Neuronal stem cell (in vitro differentiated cells): ENCODE results near the gene PPP4R2.

Experiments
- DNase-seq: peaks from one replicate; pipeline ENCODE4 v3.0.0-alpha.2; 2013; ENCODE audit warnings: low spot score
- H2AFZ ChIP-seq: one replicate; pipeline ENCODE4 v1.6.1; 2013; ENCODE audit warnings: mild to moderate bottlenecking, low read length, inconsistent platforms
- H2AK5ac ChIP-seq: 2 replicates; pipeline ENCODE4 v1.6.1; 2013; ENCODE audit warnings: low read depth, mild to moderate bottlenecking, inconsistent platforms, low read length, moderate library complexity, mixed read lengths
- H2BK120ac ChIP-seq: 2 replicates; pipeline ENCODE4 v1.6.1; 2013; ENCODE audit warnings: low read depth, mild to moderate bottlenecking, inconsistent platforms, low read length, moderate library complexity, mixed read lengths
- H2BK12ac ChIP-seq: one replicate; pipeline ENCODE4 v1.6.1; 2013; ENCODE audit warnings: low read length, inconsistent platforms
- H2BK15ac ChIP-seq: 2 replicates; pipeline ENCODE4 v1.6.1; 2013; ENCODE audit warnings: mild to moderate bottlenecking, low read length, inconsistent platforms, mixed read lengths
- H2BK5ac ChIP-seq: one replicate; pipeline ENCODE4 v1.6.1; 2013; ENCODE audit warnings: inconsistent platforms, mild to moderate bottlenecking, low read length, moderate library complexity
- H3K14ac ChIP-seq: one replicate; pipeline ENCODE4 v1.6.1; 2013; ENCODE audit warnings: low read length, inconsistent platforms
- H3K18ac ChIP-seq: 2 replicates; pipeline ENCODE4 v1.6.1; 2013; ENCODE audit warnings: low read length, inconsistent platforms
- H3K23ac ChIP-seq: 2 replicates; pipeline ENCODE4 v1.6.1; 2013; ENCODE audit warnings: low read depth, mild to moderate bottlenecking, mixed read lengths, low read length, inconsistent platforms; ENCODE audit not compliant: poor library complexity
- H3K27ac ChIP-seq: replicated peaks from 3 replicates; pipeline ENCODE4 v1.5.1; 2013; ENCODE audit warnings: low read length, inconsistent platforms
- H3K27me3 ChIP-seq, 3 experiments: 2 replicates each; pipeline ENCODE4 v1.6.1; 2013; ENCODE audit warnings: low read length in 3 of 3, mild to moderate bottlenecking in 2 of 3, inconsistent platforms in 1 of 3, low read depth in 1 of 3, mixed read lengths in 1 of 3, moderate library complexity in 1 of 3; ENCODE audit not compliant: control insufficient read depth in 3 of 3, insufficient read depth in 3 of 3
- H3K36me3 ChIP-seq, 2 donors: replicated peaks in 1 of 2; 2 replicates each; pipeline ENCODE4 v1.6.1; 2013; ENCODE audit warnings: low read length in 2 of 2; ENCODE audit not compliant: control insufficient read depth in 2 of 2, insufficient read depth in 2 of 2
- H3K4ac ChIP-seq: 2 replicates; pipeline ENCODE4 v1.6.1; 2013; ENCODE audit warnings: inconsistent platforms, mild to moderate bottlenecking, low read length, moderate library complexity
- H3K4me1 ChIP-seq, 2 donors: 1 replicate in 1 of 2; 2 replicates in 1 of 2; pipeline ENCODE4 v1.6.1; 2013; ENCODE audit warnings: low read length in 2 of 2, low read depth in 1 of 2; ENCODE audit not compliant: control insufficient read depth in 2 of 2, insufficient read depth in 1 of 2
- H3K4me2 ChIP-seq: one replicate; pipeline ENCODE4 v1.6.1; 2013; ENCODE audit warnings: mild to moderate bottlenecking, low read length, inconsistent platforms; ENCODE audit not compliant: insufficient read depth, poor library complexity, severe bottlenecking
- H3K4me3 ChIP-seq, 2 donors: 2 replicates each; pipeline ENCODE4 v1.5.1; 2013; ENCODE audit warnings: low read length in 2 of 2, mild to moderate bottlenecking in 2 of 2, inconsistent platforms in 1 of 2, moderate library complexity in 1 of 2
- H3K79me1 ChIP-seq: one replicate; pipeline ENCODE4 v1.6.1; 2013; ENCODE audit warnings: low read depth, mild to moderate bottlenecking, inconsistent platforms, low read length, moderate library complexity
- H3K9ac ChIP-seq: one replicate; pipeline ENCODE4 v1.6.1; 2013; ENCODE audit warnings: mild to moderate bottlenecking, low read depth, low read length, inconsistent platforms; ENCODE audit not compliant: poor library complexity
- H3K9me3 ChIP-seq, 2 donors: replicated peaks in 1 of 2; 2 replicates each; pipeline versions ENCODE3 to v1.6.1; 2013; ENCODE audit warnings: low read length in 2 of 2, mild to moderate bottlenecking in 2 of 2, inconsistent platforms in 1 of 2, low read depth in 1 of 2, mixed read lengths in 1 of 2, moderate library complexity in 1 of 2; ENCODE audit not compliant: control insufficient read depth in 2 of 2, insufficient read depth in 1 of 2
- H4K8ac ChIP-seq: one replicate; pipeline ENCODE4 v1.6.1; 2013; ENCODE audit warnings: low read depth, mild to moderate bottlenecking, inconsistent platforms, low read length, moderate library complexity
- H4K91ac ChIP-seq: one replicate; pipeline ENCODE4 v1.6.1; 2013; ENCODE audit warnings: low read length, low read depth, mild to moderate bottlenecking, inconsistent platforms; ENCODE audit not compliant: poor library complexity
- WGBS, 2 donors: extraction: QIAGEN DNeasy Blood & Tissue Kit; methylation state at CpG; one replicate each; pipeline ENCODE4 v1.1.7; 2013; ENCODE audit warnings: missing lambda C conversion rate in 2 of 2, mixed read lengths in 1 of 2; ENCODE audit not compliant: insufficient read length in 2 of 2, insufficient replicate concordance in 1 of 2; ENCODE audit errors: extremely low coverage in 2 of 2; 5-methylcytosine and 5-hydroxymethylcytosine counted together

Gene PPP4R2

DNA sequence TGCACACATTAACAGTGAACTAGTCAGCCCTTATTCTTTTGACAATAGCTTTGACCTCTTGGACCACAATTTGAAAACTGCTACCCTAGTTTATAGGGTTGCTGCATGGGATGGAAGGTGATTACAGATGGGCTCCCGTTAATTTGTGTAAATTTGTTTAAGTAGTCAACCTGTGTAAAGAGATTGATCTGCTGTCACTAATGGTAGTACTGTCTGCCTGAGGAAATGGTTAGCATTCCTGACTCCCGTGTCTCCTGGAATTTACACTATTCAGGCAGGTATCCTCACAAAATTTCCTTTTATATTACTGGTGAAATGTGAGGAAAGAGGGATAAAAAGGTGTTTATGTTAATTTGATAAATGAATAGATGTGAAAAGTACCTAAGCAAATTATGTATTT is 49.6 kb downstream of the PPP4R2 start:
- Histone ChIP-seq H2AFZ (no peak overlapping the region), H3K18ac (no peak overlapping the region), H2AK5ac (no peak overlapping the region), H2BK120ac (no peak overlapping the region), H3K27ac (no peak overlapping the region), H3K36me3 (peaks cover 0 to 55% of the 10 kb centered on the region in 2 donors), H4K91ac (no peak overlapping the region), H2BK12ac (no peak overlapping the region), H3K23ac (no peak overlapping the region), H3K4me3 (no peak overlapping the region), H3K27me3 (no peaks in the 10 kb centered on the region), H3K9me3 (no peaks in the 10 kb centered on the region), H3K4me2 (no peak overlapping the region), H4K8ac (no peak overlapping the region), H3K9ac (no peak overlapping the region), H3K4ac (no peak overlapping the region), H3K79me1 (peaks cover 2% of the 10 kb centered on the region), H3K14ac (no peak overlapping the region), H2BK15ac (no peak overlapping the region), H2BK5ac (no peak overlapping the region), H3K4me1 (no peaks in the 10 kb centered on the region)
- no peak for DNase-seq
- no CpG with 5 or more reads among the region's 2 CpGs for WGBS, 2 donors

DNA sequence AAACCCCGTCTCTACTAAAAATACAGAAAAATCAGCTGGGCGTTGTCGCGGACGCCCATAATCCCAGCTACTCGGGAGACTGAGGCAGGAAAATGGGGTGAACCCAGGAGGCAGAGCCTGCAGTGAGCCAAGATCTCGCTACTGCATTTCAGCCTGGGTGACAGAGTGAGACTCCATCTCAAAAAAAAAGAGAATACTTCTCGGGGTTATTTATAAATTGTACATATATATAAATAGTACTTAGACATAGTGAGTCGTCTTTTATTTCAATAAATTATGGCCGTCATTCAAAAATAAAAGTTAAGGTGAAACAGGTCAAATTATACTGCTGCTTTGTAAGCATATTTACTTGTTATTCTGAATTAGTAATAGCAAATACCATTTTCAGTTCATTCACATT is 52.7 kb downstream of the PPP4R2 start:
- Histone ChIP-seq H3K23ac (no peak overlapping the region), H3K14ac (no peak overlapping the region), H3K9me3 (no peaks in the 10 kb centered on the region), H3K27me3 (no peaks in the 10 kb centered on the region), H3K4ac (no peak overlapping the region), H4K8ac (no peak overlapping the region), H3K4me1 (no peaks in the 10 kb centered on the region), H2BK5ac (no peak overlapping the region), H2AK5ac (no peak overlapping the region), H3K9ac (no peak overlapping the region), H3K4me3 (no peak overlapping the region), H4K91ac (no peak overlapping the region), H2AFZ (no peak overlapping the region), H3K79me1 (no peaks in the 10 kb centered on the region), H2BK15ac (no peak overlapping the region), H3K36me3 (peaks cover 0 to 54% of the 10 kb centered on the region in 2 donors), H3K27ac (no peak overlapping the region), H2BK12ac (no peak overlapping the region), H3K18ac (no peak overlapping the region), H3K4me2 (no peak overlapping the region), H2BK120ac (no peak overlapping the region)
- DNase-seq: no peak
- WGBS, 2 donors: no CpG with 5 or more reads among the region's 10 CpGs

DNA sequence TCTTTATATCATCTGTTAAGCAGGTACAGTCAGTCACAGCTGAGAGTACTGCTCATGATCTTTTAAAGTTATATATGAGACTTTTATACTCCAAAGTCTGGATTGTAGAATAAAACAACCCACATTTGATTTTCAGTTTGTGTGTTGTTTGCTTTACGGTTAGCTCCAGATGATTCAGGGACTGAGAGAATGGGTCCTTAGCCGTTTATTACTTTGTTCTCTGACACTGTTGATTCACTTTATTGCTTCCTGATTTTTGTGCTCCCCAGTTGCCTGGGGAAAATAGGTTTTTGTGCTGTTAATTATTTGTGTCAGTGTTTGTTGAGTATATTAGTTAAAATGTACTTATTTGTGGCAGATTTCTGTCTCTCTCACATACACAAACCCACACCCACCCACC is 56.2 kb downstream of the PPP4R2 start:
- no CpG with 5 or more reads among the region's 2 CpGs for WGBS, 2 donors
- Histone ChIP-seq H3K4me2 (no peak overlapping the region), H2BK120ac (no peak overlapping the region), H3K27me3 (no peaks in the 10 kb centered on the region), H3K9me3 (no peaks in the 10 kb centered on the region), H3K36me3 (peaks cover 0 to 44% of the 10 kb centered on the region in 2 donors), H2BK15ac (no peak overlapping the region), H3K27ac (no peak overlapping the region), H3K23ac (no peak overlapping the region), H4K91ac (no peak overlapping the region), H2AK5ac (no peak overlapping the region), H3K18ac (no peak overlapping the region), H3K79me1 (no peaks in the 10 kb centered on the region), H4K8ac (no peak overlapping the region), H2AFZ (no peak overlapping the region), H3K4me1 (no peaks in the 10 kb centered on the region), H3K4ac (no peak overlapping the region), H2BK12ac (no peak overlapping the region), H3K9ac (no peak overlapping the region), H3K14ac (no peak overlapping the region), H2BK5ac (no peak overlapping the region), H3K4me3 (no peak overlapping the region)
- no peak for DNase-seq

DNA sequence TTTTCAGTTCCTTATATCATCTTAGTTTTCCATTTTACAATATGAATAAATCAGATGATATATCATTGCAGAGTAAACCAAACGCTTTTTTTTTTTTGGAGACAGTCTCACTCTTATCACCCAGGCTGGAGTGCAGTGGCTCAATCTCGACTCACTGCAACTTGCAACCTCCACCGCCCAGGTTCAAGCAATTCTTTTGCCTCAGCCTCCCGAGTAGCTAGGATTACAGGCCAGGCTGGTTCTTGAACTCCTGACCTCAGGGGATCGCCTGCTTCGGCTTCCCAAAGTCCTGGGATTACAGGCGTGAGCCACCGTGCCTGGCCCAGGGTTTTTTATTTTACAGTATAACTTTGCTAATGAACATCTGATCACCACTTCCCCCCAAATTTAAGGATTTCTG is 59.0 kb downstream of the PPP4R2 start:
- no peak overlapping the region for H2AFZ ChIP-seq
- no peak overlapping the region for H3K18ac ChIP-seq
- no peak overlapping the region for H3K4ac ChIP-seq
- WGBS, 2 donors: no CpG with 5 or more reads among the region's 8 CpGs
- H3K27ac ChIP-seq: peak overlapping the region; percentile 17
- no peak overlapping the region for H4K8ac ChIP-seq
- H3K4me2 ChIP-seq: no peak overlapping the region
- no peak for DNase-seq
- no peak overlapping the region for H3K4me3 ChIP-seq
- no peak overlapping the region for H2BK15ac ChIP-seq
- peaks cover 0 to 36% of the 10 kb centered on the region in 2 donors for H3K36me3 ChIP-seq
- H3K9ac ChIP-seq: no peak overlapping the region
- H2BK120ac ChIP-seq: no peak overlapping the region
- H3K27me3 ChIP-seq: no peaks in the 10 kb centered on the region
- peaks cover 1% of the 10 kb centered on the region for H3K79me1 ChIP-seq
- no peak overlapping the region for H2AK5ac ChIP-seq
- no peaks in the 10 kb centered on the region for H3K9me3 ChIP-seq
- no peak overlapping the region for H2BK5ac ChIP-seq
- H2BK12ac ChIP-seq: no peak overlapping the region
- H3K23ac ChIP-seq: no peak overlapping the region
- no peaks in the 10 kb centered on the region for H3K4me1 ChIP-seq
- no peak overlapping the region for H4K91ac ChIP-seq
- no peak overlapping the region for H3K14ac ChIP-seq
